K562 (cell line): ENCODE results near the gene PRKAR1B. TPM values are rescaled to one million over a fixed set of nuclear protein-coding genes. Genes with fewer than 3 reads are reported as not detected.

Experiments
- ATAC-seq: fragments of 200-7000 bp; cut with Tn5 transposase; 3 replicates; pipeline ENCODE4 v1.9.1; 2020; ENCODE audit warnings: moderate library complexity
- BruUV-seq: library from RNA; stranded (reverse); fragments of 400-500 nt; replicated peaks from 2 replicates; lab custom pipeline; 2021; lab: Mats Ljungman, UMichigan
- CTCF ChIA-PET: fragments of 300-600 bp; formaldehyde crosslinking; extraction: SDS; loops from one replicate; lab custom pipeline; 2021; ENCODE audit warnings: low intra/inter-chr PET ratio; lab: Yijun Ruan, JAX
- POLR2A ChIA-PET: fragments of 300-600, 350-650 bp; sonication (Branson Sonifier 250); formaldehyde crosslinking; extraction: SDS; loops from one replicate; lab custom pipeline; 2021; ENCODE audit warnings: antibody characterized with exemption, inconsistent platforms; lab: Yijun Ruan, JAX
- DNase-seq, 4 experiments: peaks; one replicate each; pipeline versions ENCODE4 v3.0.0 to v3.0.0-alpha.2; 2011 to 2018; ENCODE audit warnings: low spot score in 3 of 4, mixed read lengths in 3 of 4; ENCODE audit errors: extremely low read depth in 1 of 4
- FAIRE-seq: peaks from 2 replicates; lab custom pipeline; 2011; peaks lifted over from hg19 to GRCh38; lab: Jason Lieb, UNC
- H2AFZ ChIP-seq: 2 replicates; pipeline ENCODE4 v1.6.0; 2011; ENCODE audit warnings: low read depth, low read length, control low read depth, inconsistent platforms
- H3K27ac ChIP-seq: fragments of 200-600 bp; 3 replicates; pipeline ENCODE4 v1.8.0; 2011; ENCODE audit warnings: low read depth, mild to moderate bottlenecking, control low read depth, inconsistent platforms, low read length, moderate library complexity, mixed read lengths; ENCODE audit errors: extremely low read depth
- H3K27me3 ChIP-seq, 2 experiments: fragments of 300-600 bp in 1 of 2; 2 replicates in 1 of 2; 3 replicates in 1 of 2; pipeline versions ENCODE4 v1.6.0 to v1.8.0; 2011; ENCODE audit warnings: inconsistent platforms in 2 of 2, low read length in 2 of 2, mild to moderate bottlenecking in 1 of 2, mixed read lengths in 1 of 2, moderate library complexity in 1 of 2; ENCODE audit not compliant: control insufficient read depth in 2 of 2, insufficient read depth in 2 of 2
- H3K36me3 ChIP-seq: fragments of 300-600 bp; 3 replicates; pipeline ENCODE4 v1.8.0; 2011; ENCODE audit warnings: mild to moderate bottlenecking, low read length, inconsistent platforms; ENCODE audit not compliant: control insufficient read depth, insufficient read depth
- H3K4me1 ChIP-seq, 2 experiments: fragments of 200-600 bp in 1 of 2; replicated peaks in 1 of 2; 2 replicates in 1 of 2; 3 replicates in 1 of 2; pipeline versions ENCODE4 v1.5.1 to v1.8.0; 2011; ENCODE audit warnings: inconsistent platforms in 2 of 2, low read length in 2 of 2, mild to moderate bottlenecking in 1 of 2, mixed read lengths in 1 of 2, moderate library complexity in 1 of 2; ENCODE audit not compliant: control insufficient read depth in 2 of 2, insufficient read depth in 2 of 2
- H3K4me2 ChIP-seq: 2 replicates; pipeline ENCODE4 v1.6.1; 2011; ENCODE audit warnings: low read length, control low read depth, inconsistent platforms, mixed read lengths; ENCODE audit not compliant: insufficient read depth
- H3K4me3 ChIP-seq: fragments of 200-600 bp; sonication (generic), shearing (Covaris generic); 2 replicates; pipeline ENCODE4 v1.5.1; 2016; ENCODE audit warnings: control low read depth, inconsistent platforms
- H3K79me2 ChIP-seq: fragments of 200-600 bp; 3 replicates; pipeline ENCODE4 v1.8.0; 2011; ENCODE audit warnings: low read length, inconsistent platforms; ENCODE audit not compliant: control insufficient read depth, insufficient read depth
- H3K9ac ChIP-seq, 2 experiments: 2 replicates each; pipeline versions ENCODE4 v1.6.0 to v1.6.1; 2011; ENCODE audit warnings: low read depth in 2 of 2, low read length in 2 of 2, control low read depth in 1 of 2, inconsistent platforms in 1 of 2, mild to moderate bottlenecking in 1 of 2, mixed read lengths in 1 of 2; ENCODE audit not compliant: insufficient read depth in 1 of 2
- H3K9me1 ChIP-seq: one replicate; pipeline ENCODE4 v1.6.0; 2011; ENCODE audit warnings: inconsistent platforms, mild to moderate bottlenecking, low read length, moderate library complexity; ENCODE audit not compliant: control insufficient read depth, insufficient read depth
- H3K9me3 ChIP-seq: replicated peaks from 2 replicates; pipeline ENCODE4 v1.5.1; 2011; ENCODE audit warnings: low read depth, low read length, inconsistent platforms; ENCODE audit not compliant: control insufficient read depth, insufficient read depth
- H4K20me1 ChIP-seq: replicated peaks from 2 replicates; pipeline ENCODE4 v1.6.1; 2011; ENCODE audit warnings: low read length, inconsistent platforms, mixed read lengths; ENCODE audit not compliant: control insufficient read depth, insufficient read depth
- ARNT ChIP-seq, 2 experiments: fragments of 450-650 bp; IDR thresholded peaks; 2 replicates each; pipeline ENCODE4 v1.6.1; 2016; ENCODE audit warnings: mild to moderate bottlenecking in 1 of 2
- MCM2 ChIP-seq: fragments of 450-650 bp; IDR thresholded peaks from 2 replicates; pipeline ENCODE4 v1.6.1; 2017; ENCODE audit warnings: low read depth, mild to moderate bottlenecking
- POLR2G ChIP-seq: fragments of 200-400 bp; formaldehyde crosslinking; IDR thresholded peaks from 2 replicates; pipeline ENCODE4 v1.6.1; 2017; ENCODE audit warnings: low read depth, mild to moderate bottlenecking, antibody characterized with exemption, low read length, moderate library complexity
- RBFOX2 ChIP-seq: fragments of 200-400 bp; formaldehyde crosslinking; IDR thresholded peaks from 2 replicates; pipeline ENCODE4 v1.6.1; 2017; ENCODE audit warnings: low read depth, mild to moderate bottlenecking, low read length, moderate library complexity
- WGBS: fragments of 100-300 bp; shearing (Covaris generic); methylation state at CpG from one replicate; pipeline ENCODE4 v1.1.6; 2016; ENCODE audit warnings: low coverage, mixed read lengths; ENCODE audit not compliant: insufficient coverage; ENCODE audit errors: missing lambda C conversion rate; 5-methylcytosine and 5-hydroxymethylcytosine counted together
- in situ Hi-C: fragments of 300-500 bp; cut with MboI; formaldehyde crosslinking; loops from 4 replicates; pipeline ENCODE4 v1.15.0; 2018; ENCODE audit warnings: inconsistent platforms, mixed read lengths
- intact Hi-C: fragments of 100-400 bp; cut with micrococcal nuclease; formaldehyde crosslinking; loops from 2 replicates; pipeline ENCODE4 v1.14.2; 2022
- polyA plus RNA-seq, 8 experiments: library from polyadenylated mRNA; depleted of rRNA in 4 of 8; stranded (reverse) in 5 of 8; unstranded in 3 of 8; fragments of >200 nt; fragmentation: Nextera tagmentation in 2 of 8; fragmentation: Illumina TruSeq in 1 of 8; extraction: Ambion mirVana in 2 of 8; extraction: Trizol in 1 of 8; gene quantifications; 2 replicates each; pipeline versions ENCODE4 v1.2.1 to v1.2.3, GENCODE V29; 2011 to 2014; ENCODE audit warnings: inconsistent platforms in 1 of 8, missing spikeins in 1 of 8
- total RNA-seq, 7 experiments: library from RNA; depleted of rRNA in 6 of 7; stranded (reverse); fragments of >200 nt in 6 of 7; fragmentation: Illumina TruSeq in 2 of 7; extraction: Trizol in 2 of 7; gene quantifications; 2 replicates each; pipeline versions ENCODE4 v1.2.1 to v1.2.3, GENCODE V29; 2011 to 2021; ENCODE audit warnings: low replicate concordance in 1 of 7

PRKAR1B gene
- total and polyA plus RNA-seq, 9 of the 15 experiments (the other 6 are each of a cell fraction or from before 2014, with no cell fraction given): 0.99 to 30.5 (median 12.7) TPM

GRCh38 chr7:608954-609353 is 118.1 kb downstream of the PRKAR1B start:
- Histone ChIP-seq H3K9me3 (no peaks in the 10 kb centered on the region), H2AFZ (no peak overlapping the region), H3K9me1 (peaks cover 6% of the 10 kb centered on the region), H3K4me2 (no peak overlapping the region), H4K20me1 (no peaks in the 10 kb centered on the region), H3K9ac (peak overlapping the region in 1 of 2 experiments; percentile 83; a peak in 2 of 4 replicates), H3K4me3 (no peak overlapping the region), H3K4me1 (peaks cover 42 to 66% of the 10 kb centered on the region in 2 experiments), H3K27me3 (no peaks in the 10 kb centered on the region), H3K27ac (no peak overlapping the region), H3K36me3 (peaks cover 16% of the 10 kb centered on the region), H3K79me2 (peaks cover 27% of the 10 kb centered on the region; the same call in 2 of the 3 replicates)
- 93% methylated on average over 7 of the region's 8 CpGs for WGBS
- intact Hi-C loops: loop anchor here (10.0 kb wide), 1 partner anchor 144 kb away; no protein-coding TSS in a partner anchor
- ChIA-PET POLR2A (interaction anchor here (0.7 kb wide), 1 partner anchor 82 kb away, joined by 4 read pairs; no protein-coding TSS in a partner anchor), CTCF (no interaction called here)
- ATAC-seq (no peak), DNase-seq (no peak), FAIRE-seq (no peak)
- in situ Hi-C loops: no loop called here
- TF ChIP-seq ARNT (IDR thresholded peaks at IDR 0.05) (no peak), POLR2G (0 out of 2 replicates have a peak, but pooled peaks have one; percentile 40)
- no TSS peak for BruUV-seq

- H3K36me3 ChIP-seq: peaks cover 16% of the 10 kb centered on the region
- ATAC-seq: no peak
- no TSS peak for BruUV-seq
- intact Hi-C loops: loop anchor here (10.0 kb wide), 1 partner anchor 144 kb away; no protein-coding TSS in a partner anchor
- TF ChIP-seq RBFOX2 (0 out of 2 replicates have a peak, but pooled peaks have one; percentile 22), MCM2 (no peak), POLR2G (0 out of 2 replicates have a peak, but pooled peaks have one; percentile 22)
- no peak for DNase-seq
- H3K4me1 ChIP-seq: peaks cover 48 to 66% of the 10 kb centered on the region in 2 experiments
- POLR2A ChIA-PET: no interaction called here
- H4K20me1 ChIP-seq: no peaks in the 10 kb centered on the region
- peak overlapping the region; percentile 27; the same call in 1 of the 3 replicates for H3K27ac ChIP-seq
- H3K79me2 ChIP-seq: peaks cover 31% of the 10 kb centered on the region; the same call in 2 of the 3 replicates
- H3K4me3 ChIP-seq: no peak overlapping the region
- H3K9ac ChIP-seq: peak overlapping the region in 1 of 2 experiments; percentile 83; a peak in 2 of 4 replicates
- H2AFZ ChIP-seq: no peak overlapping the region
- H3K9me3 ChIP-seq: no peaks in the 10 kb centered on the region
- no peaks in the 10 kb centered on the region for H3K27me3 ChIP-seq
- WGBS: 83% methylated on average over 1 of the region's 2 CpGs
- H3K9me1 ChIP-seq: peaks cover 6% of the 10 kb centered on the region
- no peak overlapping the region for H3K4me2 ChIP-seq
- FAIRE-seq: no peak
- in situ Hi-C loops: no loop called here
- CTCF ChIA-PET: no interaction called here
These were observed 118.7 kb downstream of the PRKAR1B start for GRCh38 chr7:608361-608760.
